SH-SY5Y (cell line): ENCODE results near the gene NFKBIZ.

Experiments
- GATA2 ChIP-seq: IDR thresholded peaks from 2 replicates; pipeline ENCODE4 v1.6.1; 2011; ENCODE audit warnings: mild to moderate bottlenecking, low read depth, low read length
- GATA3 ChIP-seq: IDR thresholded peaks from 2 replicates; pipeline ENCODE4 v1.6.1; 2011; ENCODE audit warnings: low read depth, mild to moderate bottlenecking, low read length, moderate library complexity

GRCh38 chr3:101803939-101804338 lies 45.4 kb upstream of the NFKBIZ start:
- TF ChIP-seq GATA2 (no peak), GATA3 (no peak)
